C4-2B (cell line): ENCODE results near the gene SMOC2.

Source experiments
- H3K27ac ChIP-seq: fragments of 450-650 bp; 2 replicates; pipeline ENCODE4 v1.5.1; 2017
- ZFX ChIP-seq: fragments of 450-650 bp; IDR thresholded peaks from 2 replicates; pipeline ENCODE4 v1.6.1; 2017
- TF ChIP-seq, protein P1 (sequence below): fragments of 450-650 bp; conservative IDR thresholded peaks from 2 replicates; pipeline ENCODE4 v1.5.1; 2017; ENCODE audit warnings: mild to moderate bottlenecking

Gene SMOC2

DNA sequence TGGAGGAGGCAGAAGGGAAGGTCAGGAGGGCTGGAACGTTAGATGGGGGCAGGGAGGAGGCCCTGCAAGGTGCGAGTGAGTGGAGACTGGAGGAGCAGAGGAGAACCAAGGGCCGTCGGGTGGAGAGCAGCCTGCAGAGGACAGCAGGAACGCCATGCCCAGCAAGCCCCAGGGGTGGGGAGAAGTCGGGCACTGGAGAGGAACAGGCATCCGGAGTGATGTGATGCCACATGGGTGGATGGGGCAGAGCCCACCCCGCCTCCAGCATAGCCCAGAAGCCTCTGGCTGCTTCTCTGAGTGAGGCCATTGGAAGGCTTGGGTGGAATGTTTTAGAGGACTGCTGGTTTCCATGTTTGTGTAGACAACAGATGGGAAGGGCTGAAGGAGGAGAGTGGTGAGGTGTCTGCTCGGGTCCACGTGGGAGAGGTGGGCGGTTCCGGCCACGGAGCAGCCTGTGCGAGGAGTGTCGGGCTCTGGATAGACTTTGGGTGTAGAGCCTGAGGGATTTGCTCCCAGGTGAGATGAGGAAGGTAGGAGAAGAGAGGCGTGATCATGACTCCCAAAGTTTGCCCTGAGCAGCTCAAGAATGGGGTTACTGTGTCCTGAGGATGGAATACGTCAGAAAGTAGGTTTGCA is 221.4 kb downstream of the SMOC2 start:
- no peak for TF ChIP-seq ZFX
- TF ChIP-seq, protein P1, sequence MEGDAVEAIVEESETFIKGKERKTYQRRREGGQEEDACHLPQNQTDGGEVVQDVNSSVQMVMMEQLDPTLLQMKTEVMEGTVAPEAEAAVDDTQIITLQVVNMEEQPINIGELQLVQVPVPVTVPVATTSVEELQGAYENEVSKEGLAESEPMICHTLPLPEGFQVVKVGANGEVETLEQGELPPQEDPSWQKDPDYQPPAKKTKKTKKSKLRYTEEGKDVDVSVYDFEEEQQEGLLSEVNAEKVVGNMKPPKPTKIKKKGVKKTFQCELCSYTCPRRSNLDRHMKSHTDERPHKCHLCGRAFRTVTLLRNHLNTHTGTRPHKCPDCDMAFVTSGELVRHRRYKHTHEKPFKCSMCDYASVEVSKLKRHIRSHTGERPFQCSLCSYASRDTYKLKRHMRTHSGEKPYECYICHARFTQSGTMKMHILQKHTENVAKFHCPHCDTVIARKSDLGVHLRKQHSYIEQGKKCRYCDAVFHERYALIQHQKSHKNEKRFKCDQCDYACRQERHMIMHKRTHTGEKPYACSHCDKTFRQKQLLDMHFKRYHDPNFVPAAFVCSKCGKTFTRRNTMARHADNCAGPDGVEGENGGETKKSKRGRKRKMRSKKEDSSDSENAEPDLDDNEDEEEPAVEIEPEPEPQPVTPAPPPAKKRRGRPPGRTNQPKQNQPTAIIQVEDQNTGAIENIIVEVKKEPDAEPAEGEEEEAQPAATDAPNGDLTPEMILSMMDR, result no peak
- H3K27ac ChIP-seq, result no peak overlapping the region

DNA sequence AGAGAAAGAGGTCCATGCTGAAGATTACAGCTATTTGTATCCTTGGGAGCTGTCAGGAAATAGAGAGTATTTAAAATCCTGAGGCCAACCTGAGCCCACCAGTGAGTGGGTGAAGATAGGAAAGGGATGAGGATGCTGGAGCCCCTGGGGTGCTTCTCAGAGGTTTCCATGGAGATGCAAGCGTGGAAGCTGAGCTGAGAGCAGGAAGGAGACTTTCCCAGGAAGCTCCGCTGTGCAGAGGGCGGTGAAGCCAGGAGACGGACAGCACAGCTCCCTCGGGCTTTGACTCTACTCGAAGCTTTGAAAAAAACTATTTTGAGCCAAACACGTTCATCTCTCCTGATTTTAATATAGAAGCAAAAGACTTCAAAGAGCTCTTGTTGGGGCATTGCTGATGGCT is 222.1 kb downstream of the SMOC2 start:
- no peak for TF ChIP-seq ZFX
- TF ChIP-seq, protein P1, result no peak
- no peak overlapping the region for H3K27ac ChIP-seq

DNA sequence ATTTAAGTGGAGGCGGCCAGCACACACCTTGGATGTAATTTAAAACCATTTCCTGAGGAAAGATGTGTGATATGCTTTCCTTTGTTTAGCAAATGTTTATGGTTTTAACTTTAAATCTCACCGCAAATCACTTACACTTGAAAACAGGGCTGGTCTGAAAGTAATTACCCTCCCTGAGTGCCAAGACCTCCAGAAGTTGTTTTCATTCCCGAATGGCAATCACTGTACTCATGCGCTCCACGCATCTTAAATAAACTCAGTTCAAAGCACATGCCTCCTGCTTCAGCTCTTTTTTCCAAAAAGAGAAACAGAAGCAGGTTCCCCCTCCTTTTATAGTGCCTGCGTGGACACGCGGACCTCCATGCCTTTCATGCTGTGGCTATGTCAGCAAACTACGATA is 224.0 kb downstream of the SMOC2 start:
- TF ChIP-seq, protein P1, result no peak
- TF ChIP-seq ZFX, result no peak
- H3K27ac ChIP-seq, result no peak overlapping the region

DNA sequence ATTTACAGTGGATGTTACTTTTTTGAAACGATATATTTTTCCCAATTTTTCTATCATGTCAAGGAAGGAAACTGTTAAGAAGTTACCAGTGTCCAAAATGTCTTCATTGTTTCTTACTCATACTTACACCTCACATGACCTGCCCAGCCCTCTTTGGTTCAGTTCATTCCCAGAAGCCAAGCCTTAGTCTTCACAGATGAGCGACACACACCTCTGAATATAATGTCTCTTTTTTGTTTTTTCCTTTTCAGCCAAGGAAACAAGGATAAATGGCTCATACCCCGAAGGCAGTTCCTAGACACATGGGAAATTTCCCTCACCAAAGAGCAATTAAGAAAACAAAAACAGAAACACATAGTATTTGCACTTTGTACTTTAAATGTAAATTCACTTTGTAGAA is 225.2 kb downstream of the SMOC2 start:
- H3K27ac ChIP-seq, result no peak overlapping the region
- TF ChIP-seq, protein P1, result no peak
- no peak for TF ChIP-seq ZFX

DNA sequence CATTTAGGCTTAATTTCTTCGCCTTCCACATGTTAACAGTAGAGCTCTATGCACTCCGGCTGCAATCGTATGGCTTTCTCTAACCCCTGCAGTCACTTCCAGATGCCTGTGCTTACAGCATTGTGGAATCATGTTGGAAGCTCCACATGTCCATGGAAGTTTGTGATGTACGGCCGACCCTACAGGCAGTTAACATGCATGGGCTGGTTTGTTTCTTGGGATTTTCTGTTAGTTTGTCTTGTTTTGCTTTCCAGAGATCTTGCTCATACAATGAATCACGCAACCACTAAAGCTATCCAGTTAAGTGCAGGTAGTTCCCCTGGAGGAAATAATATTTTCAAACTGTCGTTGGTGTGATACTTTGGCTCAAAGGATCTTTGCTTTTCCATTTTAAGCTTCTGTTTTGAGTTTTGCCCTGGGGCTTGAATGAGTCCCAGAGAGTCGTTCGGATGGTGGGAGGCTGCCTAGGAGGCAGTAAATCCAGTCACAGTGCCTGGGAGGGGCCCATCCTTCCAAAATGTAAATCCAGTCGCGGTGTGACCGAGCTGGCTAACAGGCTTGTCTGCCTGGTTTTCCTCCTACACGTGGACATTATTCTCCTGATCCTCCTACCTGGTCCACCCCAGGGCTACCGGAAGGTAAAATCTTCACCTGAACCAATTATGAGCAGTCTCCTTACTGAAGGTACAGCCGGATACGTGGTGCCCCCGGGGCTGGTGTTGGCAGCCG is 225.9 kb downstream of the SMOC2 start:
- H3K27ac ChIP-seq, result no peak overlapping the region
- no peak for TF ChIP-seq ZFX
- TF ChIP-seq, protein P1, result no peak

DNA sequence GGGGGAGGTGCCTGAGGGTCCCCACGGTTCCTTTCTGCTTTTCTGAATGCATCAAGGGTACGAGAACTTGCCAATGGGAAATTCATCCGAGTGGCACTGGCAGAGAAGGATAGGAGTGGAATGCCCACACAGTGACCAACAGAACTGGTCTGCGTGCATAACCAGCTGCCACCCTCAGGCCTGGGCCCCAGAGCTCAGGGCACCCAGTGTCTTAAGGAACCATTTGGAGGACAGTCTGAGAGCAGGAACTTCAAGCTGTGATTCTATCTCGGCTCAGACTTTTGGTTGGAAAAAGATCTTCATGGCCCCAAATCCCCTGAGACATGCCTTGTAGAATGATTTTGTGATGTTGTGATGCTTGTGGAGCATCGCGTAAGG is 226.4 kb downstream of the SMOC2 start:
- H3K27ac ChIP-seq, result no peak overlapping the region
- TF ChIP-seq ZFX, result no peak
- TF ChIP-seq, protein P1, result no peak

DNA sequence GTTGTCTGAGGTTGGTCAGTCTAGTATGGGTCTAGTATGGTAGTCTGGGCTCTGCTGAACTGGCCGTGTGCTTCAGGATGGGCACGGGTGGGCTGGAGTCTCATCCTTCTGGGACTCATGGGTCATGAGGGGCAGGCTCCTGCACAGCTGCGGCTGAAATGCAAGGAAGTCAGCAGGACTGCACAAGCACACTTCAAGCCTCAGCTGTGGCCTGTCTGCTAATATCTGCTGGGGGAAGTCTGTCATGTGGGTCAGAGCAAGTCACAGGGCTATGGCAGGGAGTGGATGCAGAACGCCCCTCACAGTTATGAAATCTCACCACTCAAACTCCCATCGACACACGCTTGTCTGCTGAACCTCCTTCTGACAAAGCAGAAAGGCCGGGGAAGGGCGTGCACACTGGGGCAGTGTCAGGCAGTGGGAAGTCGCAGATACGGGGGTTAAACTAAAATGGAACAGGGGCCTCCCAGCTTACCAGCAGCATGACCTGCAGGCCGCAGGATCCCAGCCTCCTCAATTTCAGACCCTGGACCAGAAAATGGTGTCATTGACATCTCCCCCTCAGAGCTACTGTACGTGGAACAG is 229.5 kb downstream of the SMOC2 start:
- TF ChIP-seq, protein P1, result no peak
- TF ChIP-seq ZFX, result no peak
- no peak overlapping the region for H3K27ac ChIP-seq
